ENCODE measurements around the gene CLDN1.

GRCh38 chr3:190345027-190345821, 23.0 kb upstream of the CLDN1 start:
- TF ChIP-seq CTCF (IDR thresholded peaks at IDR 0.05) = no peak
- TF ChIP-seq POLR2A (IDR thresholded peaks at IDR 0.05) = no peak
- no peak for TF ChIP-seq POLR2AphosphoS5 (IDR thresholded peaks at IDR 0.05)
- no peak for TF ChIP-seq EP300 (IDR thresholded peaks at IDR 0.05)
